ENCODE data around the gene TNFAIP2. TPM values are rescaled to one million over a fixed set of nuclear protein-coding genes. Genes with fewer than 3 reads are reported as not detected.
"Not testable (repeated sequence)": the region's sequence is repeated elsewhere in the genome, so short reads cannot be mapped to it uniquely, and the experiment has no call there.

TNFAIP2 gene
- total RNA-seq, 2 experiments from 2014 or later = 1.1 to 1.2 TPM

DNA sequence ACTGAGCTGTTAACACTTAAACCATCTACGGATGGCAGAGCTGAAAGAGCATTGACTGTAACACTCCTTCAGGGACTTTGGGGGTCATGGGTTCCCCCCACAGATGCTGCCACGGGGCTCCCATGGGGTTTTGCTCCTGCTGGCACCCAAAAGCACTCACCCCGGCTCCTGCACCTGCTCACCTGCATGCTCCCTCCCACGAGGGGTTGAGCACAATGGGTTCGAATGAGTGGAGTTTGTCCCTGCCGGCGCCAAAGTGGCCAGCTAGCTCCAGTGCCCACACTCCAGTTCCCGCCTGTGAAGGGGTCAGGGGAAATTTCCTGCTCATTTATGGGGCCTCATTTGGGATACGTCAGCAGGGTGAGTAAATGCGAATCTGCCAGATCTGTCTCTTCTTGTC is 40.7 kb downstream of the TNFAIP2 start:
- no peak for ATAC-seq
- H3K36me3 Mint-ChIP-seq (ENCODE audit: low read depth) = no peaks in the 10 kb centered on the region
- DNase-seq = no peak
- H3K9me3 Mint-ChIP-seq = peaks cover 6% of the 10 kb centered on the region
- peaks cover 5% of the 10 kb centered on the region for H3K4me1 Mint-ChIP-seq (ENCODE audit: low read depth)
- H3K4me3 Mint-ChIP-seq = no peak overlapping the region
- H3K27me3 Mint-ChIP-seq = no peaks in the 10 kb centered on the region
- POLR2A ChIA-PET = no interaction called here
- CTCF ChIA-PET = interaction anchor here (1.0 kb wide), 1 partner anchor 59 kb away, joined by 3 read pairs; no protein-coding TSS in a partner anchor
- TF ChIP-seq, protein P1, sequence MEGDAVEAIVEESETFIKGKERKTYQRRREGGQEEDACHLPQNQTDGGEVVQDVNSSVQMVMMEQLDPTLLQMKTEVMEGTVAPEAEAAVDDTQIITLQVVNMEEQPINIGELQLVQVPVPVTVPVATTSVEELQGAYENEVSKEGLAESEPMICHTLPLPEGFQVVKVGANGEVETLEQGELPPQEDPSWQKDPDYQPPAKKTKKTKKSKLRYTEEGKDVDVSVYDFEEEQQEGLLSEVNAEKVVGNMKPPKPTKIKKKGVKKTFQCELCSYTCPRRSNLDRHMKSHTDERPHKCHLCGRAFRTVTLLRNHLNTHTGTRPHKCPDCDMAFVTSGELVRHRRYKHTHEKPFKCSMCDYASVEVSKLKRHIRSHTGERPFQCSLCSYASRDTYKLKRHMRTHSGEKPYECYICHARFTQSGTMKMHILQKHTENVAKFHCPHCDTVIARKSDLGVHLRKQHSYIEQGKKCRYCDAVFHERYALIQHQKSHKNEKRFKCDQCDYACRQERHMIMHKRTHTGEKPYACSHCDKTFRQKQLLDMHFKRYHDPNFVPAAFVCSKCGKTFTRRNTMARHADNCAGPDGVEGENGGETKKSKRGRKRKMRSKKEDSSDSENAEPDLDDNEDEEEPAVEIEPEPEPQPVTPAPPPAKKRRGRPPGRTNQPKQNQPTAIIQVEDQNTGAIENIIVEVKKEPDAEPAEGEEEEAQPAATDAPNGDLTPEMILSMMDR (IDR thresholded peaks at IDR 0.05) = no peak
- no peak overlapping the region for H3K27ac Mint-ChIP-seq
- intact Hi-C loops (cut with micrococcal nuclease) = no loop called here

DNA sequence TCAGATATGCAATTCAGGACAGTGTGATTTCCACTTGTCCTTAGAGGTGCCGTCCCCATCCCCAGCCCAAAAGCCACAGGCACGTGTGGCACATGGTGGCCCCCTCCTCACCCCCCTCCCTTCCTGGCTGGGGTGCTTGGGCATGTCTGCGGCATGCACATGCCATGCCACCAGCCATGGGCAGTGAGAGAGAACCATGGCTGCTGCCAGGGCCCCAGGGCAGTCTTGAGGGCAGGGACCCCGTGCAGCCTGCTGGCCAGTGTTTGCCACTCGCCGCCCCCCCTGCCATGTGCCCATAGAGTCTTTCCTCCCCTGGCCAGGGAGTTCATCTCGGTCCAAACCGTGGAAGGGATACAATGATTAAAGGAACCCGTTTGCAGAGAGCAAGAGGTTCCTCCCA is 41.5 kb downstream of the TNFAIP2 start:
- H3K4me1 Mint-ChIP-seq (ENCODE audit: low read depth) = peaks cover 5% of the 10 kb centered on the region
- POLR2A ChIA-PET = no interaction called here
- TF ChIP-seq, protein P1 (IDR thresholded peaks at IDR 0.05) = no peak
- intact Hi-C loops (cut with micrococcal nuclease) = no loop called here
- CTCF ChIA-PET = no interaction called here
- no peak overlapping the region for H3K27ac Mint-ChIP-seq
- ATAC-seq (no peak), DNase-seq (no peak)
- H3K4me3 Mint-ChIP-seq = no peak overlapping the region
- no peaks in the 10 kb centered on the region for H3K36me3 Mint-ChIP-seq (ENCODE audit: low read depth)
- no peaks in the 10 kb centered on the region for H3K27me3 Mint-ChIP-seq
- peaks cover 6% of the 10 kb centered on the region for H3K9me3 Mint-ChIP-seq

DNA sequence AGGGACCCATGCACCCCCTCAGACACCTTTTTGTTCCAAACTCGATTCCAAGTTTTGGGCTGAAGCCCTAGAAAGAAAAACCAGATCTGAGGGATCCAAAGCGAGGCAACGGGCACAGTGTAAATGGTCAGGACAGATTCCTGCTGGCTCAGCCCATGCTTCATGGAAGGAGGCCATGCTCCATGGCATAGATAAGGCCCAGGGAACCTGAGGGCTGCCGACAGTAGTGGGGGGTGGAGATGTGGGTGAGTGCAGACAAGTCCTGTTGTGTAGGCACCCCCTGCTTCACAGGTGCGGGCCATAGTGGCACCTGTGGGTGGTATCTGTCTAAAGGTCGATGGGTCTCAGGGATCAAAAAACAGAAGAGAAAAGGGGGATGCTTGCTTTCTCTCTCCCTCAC is 42.1 kb downstream of the TNFAIP2 start:
- H3K9me3 Mint-ChIP-seq = peaks cover 10% of the 10 kb centered on the region
- peaks cover 2% of the 10 kb centered on the region for H3K36me3 Mint-ChIP-seq (ENCODE audit: low read depth)
- intact Hi-C loops (cut with micrococcal nuclease) = no loop called here
- H3K27ac Mint-ChIP-seq = no peak overlapping the region
- CTCF ChIA-PET = no interaction called here
- ATAC-seq (no peak), DNase-seq (no peak)
- TF ChIP-seq, protein P1 (IDR thresholded peaks at IDR 0.05) = no peak
- H3K4me1 Mint-ChIP-seq (ENCODE audit: low read depth) = peaks cover 5% of the 10 kb centered on the region
- no peak overlapping the region for H3K4me3 Mint-ChIP-seq
- H3K27me3 Mint-ChIP-seq = peaks cover 2% of the 10 kb centered on the region
- POLR2A ChIA-PET = interaction anchor here (1.0 kb wide), 1 partner anchor 59 kb away, joined by 3 read pairs; no protein-coding TSS in a partner anchor

DNA sequence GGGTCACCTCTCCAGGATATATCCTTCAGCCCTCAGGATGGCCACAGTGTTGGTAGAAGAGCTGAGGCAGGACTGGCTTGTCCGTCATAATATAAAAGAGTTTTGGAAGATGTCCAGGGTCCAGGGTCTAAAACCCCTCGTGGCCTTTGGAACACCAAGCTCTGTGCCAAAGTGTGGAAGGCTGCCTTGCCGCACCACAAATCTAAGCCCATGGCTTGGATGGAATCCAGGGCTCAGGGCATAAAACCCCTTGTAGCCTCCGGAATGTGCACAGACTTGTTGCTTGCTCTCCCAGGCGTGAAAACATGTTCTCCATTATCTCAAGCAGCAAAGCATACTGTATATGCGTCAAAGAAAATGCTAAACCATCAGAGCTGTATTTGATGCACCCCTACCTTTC is 46.7 kb downstream of the TNFAIP2 start:
- H3K27me3 Mint-ChIP-seq = peaks cover 9% of the 10 kb centered on the region
- no peaks in the 10 kb centered on the region for H3K4me1 Mint-ChIP-seq (ENCODE audit: low read depth)
- TF ChIP-seq, protein P1 (IDR thresholded peaks at IDR 0.05) = no peak
- ChIA-PET CTCF (interaction anchor here (1.0 to 1.5 kb wide), 3 partner anchors 12 to 95 kb away, joined by 3 to 4 read pairs (median 3); no protein-coding TSS in a partner anchor), POLR2A (no interaction called here)
- H3K9me3 Mint-ChIP-seq = peaks cover 20% of the 10 kb centered on the region
- ATAC-seq = no peak
- DNase-seq = no peak
- intact Hi-C loops (cut with micrococcal nuclease) = no loop called here
- no peak overlapping the region for H3K27ac Mint-ChIP-seq
- peaks cover 2% of the 10 kb centered on the region for H3K36me3 Mint-ChIP-seq (ENCODE audit: low read depth)
- H3K4me3 Mint-ChIP-seq = no peak overlapping the region

DNA sequence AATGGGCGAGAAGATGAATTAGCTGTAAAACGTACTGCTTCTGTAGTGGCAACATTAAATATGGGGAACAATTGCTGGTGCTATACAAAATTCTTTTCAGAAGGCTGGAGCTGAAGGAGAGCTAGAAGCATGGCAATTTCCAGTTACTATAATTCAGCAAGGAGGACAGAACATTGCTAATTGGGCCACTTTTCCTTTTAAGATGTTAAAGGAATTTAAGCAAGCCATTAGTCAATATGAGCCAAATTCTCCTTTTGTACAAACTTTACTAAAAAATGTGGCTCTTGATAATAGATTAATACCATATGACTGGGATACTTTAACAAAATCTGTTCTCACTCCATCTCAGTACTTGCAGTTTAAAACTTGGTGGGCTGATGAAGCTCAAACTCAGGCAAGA is 47.9 kb downstream of the TNFAIP2 start:
- H3K27ac Mint-ChIP-seq; H3K4me3 Mint-ChIP-seq; ATAC-seq; H3K27me3 Mint-ChIP-seq; POLR2A ChIA-PET; intact Hi-C loops (cut with micrococcal nuclease); H3K4me1 Mint-ChIP-seq (ENCODE audit: low read depth); H3K36me3 Mint-ChIP-seq (ENCODE audit: low read depth); DNase-seq: not testable (repeated sequence)
- peaks cover 22% of the 10 kb centered on the region for H3K9me3 Mint-ChIP-seq
- CTCF ChIA-PET = interaction anchor here (1.5 to 1.6 kb wide), 2 partner anchors 67 to 121 kb away, joined by 3 to 4 read pairs; no protein-coding TSS in a partner anchor

DNA sequence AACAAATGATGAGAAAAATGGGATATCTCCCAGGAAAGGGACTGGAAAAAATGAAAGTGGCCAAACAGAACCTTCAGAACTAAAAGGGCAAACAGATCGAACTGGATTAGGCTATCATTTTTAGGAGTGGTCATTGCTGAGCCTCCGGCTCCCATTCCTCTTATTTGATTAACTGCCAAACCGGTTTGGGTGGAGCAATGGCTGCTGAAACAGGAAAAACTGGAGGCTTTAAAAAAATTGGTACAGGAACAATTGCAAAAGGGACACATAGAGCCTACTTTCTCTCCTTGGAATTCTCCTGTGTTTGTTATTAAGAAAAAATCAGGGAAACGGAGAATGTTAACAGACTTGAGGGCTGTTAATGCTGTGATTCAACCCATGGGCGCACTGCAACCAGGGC is 49.7 kb downstream of the TNFAIP2 start:
- H3K4me3 Mint-ChIP-seq = no peak overlapping the region
- H3K36me3 Mint-ChIP-seq (ENCODE audit: low read depth) = peaks cover 2% of the 10 kb centered on the region
- ATAC-seq = no peak
- ChIA-PET CTCF (no interaction called here), POLR2A (no interaction called here)
- peaks cover 9% of the 10 kb centered on the region for H3K27me3 Mint-ChIP-seq
- intact Hi-C loops (cut with micrococcal nuclease) = no loop called here
- no peak overlapping the region for H3K27ac Mint-ChIP-seq
- TF ChIP-seq, protein P1 (IDR thresholded peaks at IDR 0.05) = no peak
- H3K9me3 Mint-ChIP-seq = peaks cover 22% of the 10 kb centered on the region
- DNase-seq = no peak
- no peaks in the 10 kb centered on the region for H3K4me1 Mint-ChIP-seq (ENCODE audit: low read depth)

DNA sequence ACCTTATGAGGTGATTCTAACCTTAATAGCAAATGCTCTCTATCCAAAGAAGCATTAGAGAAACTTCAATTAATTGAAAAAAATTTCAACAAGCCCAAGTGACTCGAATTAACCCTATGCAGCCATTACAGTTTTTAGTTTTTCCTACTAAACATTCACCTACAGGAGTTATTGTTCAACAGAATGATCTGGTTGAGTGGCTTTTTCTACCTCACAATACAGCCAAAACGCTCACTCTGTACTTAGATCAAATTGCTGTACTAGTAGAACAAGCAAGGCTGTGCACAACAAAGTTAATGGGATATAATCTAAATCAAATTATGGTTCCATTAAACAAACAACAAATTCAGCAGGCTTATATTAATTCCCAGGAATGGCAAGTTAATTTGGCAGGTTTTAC is 50.6 kb downstream of the TNFAIP2 start:
- H3K9me3 Mint-ChIP-seq = peaks cover 16% of the 10 kb centered on the region
- CTCF ChIA-PET; H3K4me1 Mint-ChIP-seq (ENCODE audit: low read depth); H3K4me3 Mint-ChIP-seq; H3K27ac Mint-ChIP-seq; ATAC-seq; H3K36me3 Mint-ChIP-seq (ENCODE audit: low read depth); intact Hi-C loops (cut with micrococcal nuclease); DNase-seq; POLR2A ChIA-PET; H3K27me3 Mint-ChIP-seq: not testable (repeated sequence)

DNA sequence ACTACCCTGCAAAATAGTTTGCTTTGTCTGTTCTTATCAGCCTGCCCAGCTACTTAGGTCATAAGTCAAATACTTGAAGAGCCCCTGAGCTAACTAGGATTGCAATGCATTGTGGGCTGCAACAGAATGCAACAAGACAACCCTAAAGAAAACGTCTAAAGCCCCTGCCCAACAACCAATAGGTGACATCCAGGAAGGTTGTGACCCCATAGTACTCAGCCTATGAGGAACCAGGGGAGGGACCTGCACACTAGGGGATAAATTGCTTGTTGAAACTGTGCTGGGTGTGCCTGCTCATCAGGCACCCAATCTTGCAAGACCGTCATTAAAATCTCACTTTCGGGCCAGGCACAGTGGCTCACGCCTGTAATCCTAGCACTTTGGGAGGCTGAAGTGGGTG is 52.9 kb downstream of the TNFAIP2 start:
- H3K36me3 Mint-ChIP-seq (ENCODE audit: low read depth); H3K4me1 Mint-ChIP-seq (ENCODE audit: low read depth); CTCF ChIA-PET; DNase-seq; H3K4me3 Mint-ChIP-seq; H3K27ac Mint-ChIP-seq; ATAC-seq; POLR2A ChIA-PET; intact Hi-C loops (cut with micrococcal nuclease); H3K27me3 Mint-ChIP-seq: not testable (repeated sequence)
- H3K9me3 Mint-ChIP-seq = peaks cover 11% of the 10 kb centered on the region
